PC-9 (cell line): ENCODE measurements around the gene LRMDA. TPM values are rescaled to one million over a fixed set of nuclear protein-coding genes. Genes with fewer than 3 reads are reported as not detected.
A peak's percentile ranks its signal among the peaks of the same experiment; 100 is the strongest.

Experiments
- BruUV-seq: library from RNA; stranded (reverse); fragments of 400-500 nt; replicated peaks from 2 replicates; lab custom pipeline; 2021; lab: Mats Ljungman, UMichigan
- CTCF ChIA-PET: fragments of 300-600 bp; sonication (Branson Sonifier 250); formaldehyde crosslinking; loops from one replicate; lab custom pipeline; 2022; ENCODE audit warnings: antibody characterized with exemption; lab: Charles Lee
- POLR2A ChIA-PET: fragments of 300-600 bp; sonication (Branson Sonifier 250); formaldehyde crosslinking; loops from one replicate; lab custom pipeline; 2022; ENCODE audit warnings: antibody characterized with exemption; ENCODE audit not compliant: unreplicated experiment; lab: Charles Lee
- DNase-seq, 2 experiments: peaks; one replicate each; pipeline versions ENCODE4 v3.0.0 to v3.0.0-alpha.2; 2015 to 2022; ENCODE audit warnings: mixed read lengths in 1 of 2
- H2AFZ ChIP-seq: fragments of 200-600 bp; sonication (generic); 2 replicates; pipeline ENCODE4 v1.8.1; 2017; ENCODE audit warnings: antibody characterized with exemption
- H3F3A ChIP-seq: fragments of 200-600 bp; sonication (generic); 2 replicates; pipeline ENCODE4 v1.8.1; 2017; ENCODE audit warnings: antibody characterized with exemption, mild to moderate bottlenecking, low read depth; ENCODE audit not compliant: insufficient read depth
- H3K27ac ChIP-seq: fragments of 200-600 bp; sonication (generic); 2 replicates; pipeline ENCODE4 v1.6.1; 2016; ENCODE audit warnings: mixed run types
- H3K27me3 ChIP-seq: fragments of 200-600 bp; sonication (generic); 2 replicates; pipeline ENCODE4 v1.6.1; 2016; ENCODE audit warnings: low read depth, mixed run types; ENCODE audit not compliant: insufficient read depth
- H3K36me3 ChIP-seq: fragments of 200-600 bp; sonication (generic); 2 replicates; pipeline ENCODE4 v1.6.1; 2016; ENCODE audit warnings: low read depth, mixed run types
- H3K4me1 ChIP-seq: fragments of 200-600 bp; sonication (generic); replicated peaks from 2 replicates; pipeline ENCODE4 v1.6.1; 2016; ENCODE audit warnings: mixed run types; ENCODE audit not compliant: insufficient read depth
- H3K4me2 ChIP-seq: fragments of 200-600 bp; sonication (generic); 2 replicates; pipeline ENCODE4 v1.6.1; 2017; ENCODE audit warnings: mixed run types
- H3K4me3 ChIP-seq: fragments of 200-600 bp; sonication (generic); 2 replicates; pipeline ENCODE4 v1.6.1; 2016; ENCODE audit warnings: mixed run types
- H3K79me2 ChIP-seq: fragments of 200-600 bp; sonication (generic); 2 replicates; pipeline ENCODE4 v1.6.1; 2017; ENCODE audit warnings: low read depth, mixed run types
- H3K9me2 ChIP-seq: fragments of 200-600 bp; sonication (generic); 2 replicates; pipeline ENCODE4 v1.8.1; 2017; ENCODE audit warnings: mild to moderate bottlenecking; ENCODE audit not compliant: insufficient read depth
- H3K9me3 ChIP-seq: fragments of 200-600 bp; sonication (generic); 2 replicates; pipeline ENCODE4 v1.8.1; 2016; ENCODE audit warnings: low read depth; ENCODE audit not compliant: insufficient read depth
- H4K20me1 ChIP-seq: fragments of 200-600 bp; sonication (generic); 2 replicates; pipeline ENCODE4 v1.8.1; 2017; ENCODE audit not compliant: insufficient read depth
- EZH2 ChIP-seq: fragments of 200-600 bp; sonication (generic); IDR thresholded peaks from 2 replicates; pipeline ENCODE4 v1.8.0; 2017; ENCODE audit warnings: antibody characterized with exemption, low read depth
- intact Hi-C: fragments of 100-400 bp; cut with micrococcal nuclease; formaldehyde crosslinking; loops from one replicate; pipeline ENCODE4 v1.10.0; 2022; ENCODE audit not compliant: unreplicated experiment
- total RNA-seq: library from RNA; stranded (reverse); gene quantifications from 2 replicates; pipeline ENCODE4 v1.2.3, GENCODE V29; 2021
- TF ChIP-seq, protein P1 (sequence below): fragments of 200-600 bp; sonication (generic); conservative IDR thresholded peaks from 2 replicates; pipeline ENCODE4 v1.6.1; 2017; ENCODE audit warnings: mixed run types, antibody characterized with exemption, mild to moderate bottlenecking, moderate library complexity

LRMDA gene
- total RNA-seq, 1 experiment from 2014 or later = not detected

DNA sequence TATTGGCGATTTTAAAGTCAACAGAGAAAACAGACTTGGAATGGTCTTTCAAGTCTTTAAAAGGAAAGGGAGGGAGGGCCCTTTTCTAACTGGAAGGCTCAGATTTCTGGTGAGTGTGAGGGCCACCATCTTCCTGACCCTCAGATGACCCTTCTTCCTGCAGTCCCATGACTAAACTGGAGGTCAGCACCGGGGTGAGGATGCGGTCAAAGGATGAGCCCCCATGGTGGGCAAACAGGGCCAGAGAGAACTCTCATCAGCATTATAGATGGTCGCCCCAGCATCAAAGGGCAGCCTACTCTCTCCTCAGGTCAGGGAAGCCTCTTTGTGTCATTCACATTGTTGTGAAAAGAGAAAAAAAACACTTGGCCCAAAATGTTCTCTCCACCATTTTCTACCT, 219.2 kb downstream of the LRMDA start:
- Histone ChIP-seq H3K36me3 (no peaks in the 10 kb centered on the region), H3K27me3 (no peaks in the 10 kb centered on the region), H3K4me1 (peaks cover 16% of the 10 kb centered on the region), H3K27ac (no peak overlapping the region), H3K4me2 (no peak overlapping the region), H3K4me3 (no peak overlapping the region), H4K20me1 (no peaks in the 10 kb centered on the region), H3K79me2 (no peaks in the 10 kb centered on the region), H3F3A (peaks cover 3% of the 10 kb centered on the region; the same call in 1 of the 2 replicates), H2AFZ (no peak overlapping the region), H3K9me2 (no peaks in the 10 kb centered on the region), H3K9me3 (no peaks in the 10 kb centered on the region)
- TF ChIP-seq, protein P1, sequence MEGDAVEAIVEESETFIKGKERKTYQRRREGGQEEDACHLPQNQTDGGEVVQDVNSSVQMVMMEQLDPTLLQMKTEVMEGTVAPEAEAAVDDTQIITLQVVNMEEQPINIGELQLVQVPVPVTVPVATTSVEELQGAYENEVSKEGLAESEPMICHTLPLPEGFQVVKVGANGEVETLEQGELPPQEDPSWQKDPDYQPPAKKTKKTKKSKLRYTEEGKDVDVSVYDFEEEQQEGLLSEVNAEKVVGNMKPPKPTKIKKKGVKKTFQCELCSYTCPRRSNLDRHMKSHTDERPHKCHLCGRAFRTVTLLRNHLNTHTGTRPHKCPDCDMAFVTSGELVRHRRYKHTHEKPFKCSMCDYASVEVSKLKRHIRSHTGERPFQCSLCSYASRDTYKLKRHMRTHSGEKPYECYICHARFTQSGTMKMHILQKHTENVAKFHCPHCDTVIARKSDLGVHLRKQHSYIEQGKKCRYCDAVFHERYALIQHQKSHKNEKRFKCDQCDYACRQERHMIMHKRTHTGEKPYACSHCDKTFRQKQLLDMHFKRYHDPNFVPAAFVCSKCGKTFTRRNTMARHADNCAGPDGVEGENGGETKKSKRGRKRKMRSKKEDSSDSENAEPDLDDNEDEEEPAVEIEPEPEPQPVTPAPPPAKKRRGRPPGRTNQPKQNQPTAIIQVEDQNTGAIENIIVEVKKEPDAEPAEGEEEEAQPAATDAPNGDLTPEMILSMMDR = no peak
- TF ChIP-seq EZH2 = no peak
- ChIA-PET CTCF (no interaction called here), POLR2A (no interaction called here)
- intact Hi-C loops = no loop called here
- no peak for DNase-seq
- no TSS peak for BruUV-seq

DNA sequence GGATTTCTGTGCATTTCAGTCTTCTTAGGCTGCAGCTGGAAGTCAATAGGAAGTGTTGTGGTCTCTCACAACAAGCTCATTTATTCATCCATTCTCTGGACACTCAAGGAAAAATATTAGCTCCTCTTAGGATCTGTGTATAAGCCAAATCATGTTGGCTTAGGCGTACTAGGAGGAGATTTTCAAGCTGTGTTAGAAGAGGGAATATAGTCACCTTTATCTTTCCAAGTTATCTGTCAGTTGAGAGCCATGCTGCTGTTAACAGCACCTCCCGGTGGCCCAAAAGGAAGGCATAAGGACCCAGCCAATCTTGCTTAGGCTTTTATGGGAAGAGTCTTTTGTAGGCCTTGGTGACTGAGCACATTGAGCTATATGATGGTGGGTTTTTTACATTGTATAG, 220.0 kb downstream of the LRMDA start:
- TF ChIP-seq EZH2 = no peak
- TF ChIP-seq, protein P1 = peak; percentile 33; the same call in 1 of the 2 replicates
- Histone ChIP-seq H3K4me2 (no peak overlapping the region), H3K27ac (no peak overlapping the region), H3K79me2 (no peaks in the 10 kb centered on the region), H2AFZ (no peak overlapping the region), H3F3A (peaks cover 3% of the 10 kb centered on the region; the same call in 1 of the 2 replicates), H3K4me3 (no peak overlapping the region), H3K9me3 (no peaks in the 10 kb centered on the region), H3K36me3 (no peaks in the 10 kb centered on the region), H4K20me1 (no peaks in the 10 kb centered on the region), H3K9me2 (no peaks in the 10 kb centered on the region), H3K27me3 (no peaks in the 10 kb centered on the region), H3K4me1 (peaks cover 16% of the 10 kb centered on the region)
- CTCF ChIA-PET = no interaction called here
- BruUV-seq = no TSS peak
- intact Hi-C loops = no loop called here
- no peak for DNase-seq
- POLR2A ChIA-PET = no interaction called here

DNA sequence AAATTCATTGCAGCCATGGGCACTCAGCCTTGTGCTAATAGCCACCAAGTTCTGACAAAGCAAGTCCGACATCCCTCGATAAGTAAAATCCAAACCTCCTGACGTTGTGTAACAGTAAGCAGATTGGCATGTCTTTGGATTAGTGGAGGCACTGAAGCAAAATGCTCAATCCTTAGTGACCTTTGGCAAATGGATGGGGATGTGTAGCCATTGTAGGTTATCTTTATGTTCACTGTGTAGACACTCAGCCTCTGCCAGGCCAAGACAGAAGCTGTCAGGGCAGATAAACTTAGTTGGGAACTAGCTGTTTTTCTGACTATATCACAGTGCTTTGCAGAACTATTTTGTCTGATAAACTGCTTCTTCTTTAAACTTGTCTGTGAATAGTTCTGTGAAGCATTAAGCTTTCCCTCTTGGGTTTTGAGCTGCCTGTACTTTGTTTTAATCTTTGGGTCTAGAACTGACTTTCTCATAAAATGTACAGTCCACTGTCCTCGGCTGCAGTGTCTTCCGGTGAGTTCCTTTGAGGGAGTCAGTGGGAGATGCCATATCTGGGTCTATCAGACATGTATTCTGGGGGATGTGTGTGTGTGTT, 220.8 kb downstream of the LRMDA start:
- H2AFZ ChIP-seq = no peak overlapping the region

More for the DNA sequence above, 220.8 kb downstream of the LRMDA start:
- peaks cover 16% of the 10 kb centered on the region for H3K4me1 ChIP-seq
- H3K27me3 ChIP-seq = no peaks in the 10 kb centered on the region
- BruUV-seq = no TSS peak
- peaks cover 3% of the 10 kb centered on the region; the same call in 1 of the 2 replicates for H3F3A ChIP-seq
- intact Hi-C loops = no loop called here
- H3K4me2 ChIP-seq = no peak overlapping the region
- ChIA-PET POLR2A (no interaction called here), CTCF (no interaction called here)
- H3K4me3 ChIP-seq = no peak overlapping the region
- DNase-seq = no peak
- no peaks in the 10 kb centered on the region for H3K36me3 ChIP-seq
- H4K20me1 ChIP-seq = no peaks in the 10 kb centered on the region
- H3K9me2 ChIP-seq = no peaks in the 10 kb centered on the region
- H3K27ac ChIP-seq = no peak overlapping the region
- no peaks in the 10 kb centered on the region for H3K79me2 ChIP-seq
- TF ChIP-seq, protein P1 = no peak
- no peaks in the 10 kb centered on the region for H3K9me3 ChIP-seq
